IPS DF 6.9 (cell line): ENCODE data around the gene ZBED2.

ENCODE experiments used
- DNase-seq: peaks from one replicate; pipeline ENCODE4 v3.0.0-alpha.2; 2013; ENCODE audit warnings: low read depth, low spot score
- H3K27ac ChIP-seq: one replicate; pipeline ENCODE4 v1.5.1; 2013; ENCODE audit warnings: low read length, control low read depth
- H3K27me3 ChIP-seq: 2 replicates; pipeline ENCODE4 v1.6.1; 2013; ENCODE audit warnings: mild to moderate bottlenecking, low read length; ENCODE audit not compliant: control insufficient read depth, insufficient read depth
- H3K36me3 ChIP-seq: 2 replicates; pipeline ENCODE4 v1.6.1; 2013; ENCODE audit warnings: low read length; ENCODE audit not compliant: control insufficient read depth, insufficient read depth
- H3K4me1 ChIP-seq: 2 replicates; pipeline ENCODE4 v1.6.1; 2013; ENCODE audit warnings: low read length; ENCODE audit not compliant: control insufficient read depth, insufficient read depth
- H3K4me3 ChIP-seq: 2 replicates; pipeline ENCODE4 v1.5.1; 2013; ENCODE audit warnings: mild to moderate bottlenecking, low read length
- H3K9me3 ChIP-seq: 2 replicates; pipeline ENCODE4 v1.6.1; 2013; ENCODE audit warnings: low read length, inconsistent platforms; ENCODE audit not compliant: control insufficient read depth, insufficient read depth
- WGBS: extraction: QIAGEN DNeasy Blood & Tissue Kit; methylation state at CpG from one replicate; pipeline ENCODE4 v1.1.7; 2013; ENCODE audit warnings: mixed read lengths, missing lambda C conversion rate; ENCODE audit not compliant: insufficient read length, insufficient coverage; 5-methylcytosine and 5-hydroxymethylcytosine counted together

The ZBED2 gene

GRCh38 chr3:111548092-111548491, 47.1 kb downstream of the ZBED2 start:
- Histone ChIP-seq H3K9me3 (no peaks in the 10 kb centered on the region), H3K4me1 (peaks cover 1% of the 10 kb centered on the region; the same call in 1 of the 2 replicates), H3K4me3 (no peak overlapping the region), H3K27ac (no peak overlapping the region), H3K27me3 (no peaks in the 10 kb centered on the region), H3K36me3 (no peaks in the 10 kb centered on the region)
- no peak for DNase-seq
- no CpG with 5 or more reads among the region's 1 CpG for WGBS

DNA sequence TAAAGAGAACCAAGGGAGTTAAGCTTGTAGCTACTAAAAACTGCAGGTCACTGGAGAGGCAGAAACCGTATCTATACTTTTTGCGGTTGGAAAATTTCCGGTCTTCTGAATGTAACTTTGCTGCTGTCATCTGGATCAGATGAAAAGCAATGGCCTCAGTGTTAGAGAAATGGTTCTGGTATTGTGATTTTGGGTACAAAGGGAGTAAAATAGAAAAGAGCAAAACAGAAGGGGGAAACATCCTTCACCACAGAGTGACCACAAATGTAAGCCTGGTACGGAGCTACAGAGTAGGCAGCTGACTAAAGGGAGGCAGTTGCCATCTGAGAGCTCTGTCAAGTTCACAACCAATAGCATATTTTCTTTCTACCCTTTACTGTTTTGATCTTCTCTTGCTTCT, 47.5 kb downstream of the ZBED2 start:
- Histone ChIP-seq H3K27me3 (no peaks in the 10 kb centered on the region), H3K36me3 (no peaks in the 10 kb centered on the region), H3K4me1 (peaks cover 1% of the 10 kb centered on the region; the same call in 1 of the 2 replicates), H3K9me3 (no peaks in the 10 kb centered on the region), H3K4me3 (no peak overlapping the region), H3K27ac (no peak overlapping the region)
- no CpG with 5 or more reads among the region's 4 CpGs for WGBS
- no peak for DNase-seq

GRCh38 chr3:111545349-111545748, 49.8 kb downstream of the ZBED2 start:
- H3K27ac ChIP-seq = no peak overlapping the region
- no peak overlapping the region for H3K4me3 ChIP-seq
- H3K27me3 ChIP-seq = no peaks in the 10 kb centered on the region
- DNase-seq = no peak
- peaks cover 1% of the 10 kb centered on the region; the same call in 1 of the 2 replicates for H3K4me1 ChIP-seq
- H3K36me3 ChIP-seq = no peaks in the 10 kb centered on the region
- WGBS = no CpG with 5 or more reads among the region's 2 CpGs
- no peaks in the 10 kb centered on the region for H3K9me3 ChIP-seq
